Measurements from ENCODE around the gene LETMD1.

The LETMD1 gene

DNA sequence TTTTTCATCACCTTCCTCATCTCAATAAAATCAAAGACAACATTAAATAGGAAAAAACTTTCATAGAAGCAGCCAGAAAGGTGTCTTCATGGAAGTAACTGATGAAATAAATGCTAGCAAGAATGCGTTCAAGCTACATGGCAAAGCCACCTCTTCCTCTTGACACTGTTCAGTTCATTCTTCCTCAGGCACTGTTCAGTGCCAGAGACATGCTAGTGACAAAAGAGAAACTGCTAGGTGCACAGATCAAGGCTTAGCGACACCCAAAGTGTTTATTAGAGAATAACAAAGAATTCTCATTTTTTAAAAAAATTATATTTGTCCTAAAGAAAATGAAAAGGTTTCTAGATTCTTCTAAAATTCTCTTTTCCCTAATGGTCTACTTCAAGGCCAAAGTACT, 29.2 kb upstream of the LETMD1 start:
- Histone ChIP-seq H3K9me3 (ENCODE audit: control insufficient read depth, low read length) (no peaks in the 10 kb centered on the region), H3K4me2 (ENCODE audit: low read length) (no peak overlapping the region), H3K4me3 (ENCODE audit: low read depth, low read length) (no peak overlapping the region), H3K27me3 (ENCODE audit: control insufficient read depth, insufficient read depth, low read length) (no peaks in the 10 kb centered on the region), H3K27ac (no peak overlapping the region), H2AFZ (no peak overlapping the region), H3K36me3 (ENCODE audit: control insufficient read depth, insufficient read depth, low read length) (no peaks in the 10 kb centered on the region), H3K9ac (no peak overlapping the region), H3K4me1 (peaks cover 5% of the 10 kb centered on the region), H3K79me2 (peaks cover 81% of the 10 kb centered on the region)
- TF ChIP-seq, protein P1, sequence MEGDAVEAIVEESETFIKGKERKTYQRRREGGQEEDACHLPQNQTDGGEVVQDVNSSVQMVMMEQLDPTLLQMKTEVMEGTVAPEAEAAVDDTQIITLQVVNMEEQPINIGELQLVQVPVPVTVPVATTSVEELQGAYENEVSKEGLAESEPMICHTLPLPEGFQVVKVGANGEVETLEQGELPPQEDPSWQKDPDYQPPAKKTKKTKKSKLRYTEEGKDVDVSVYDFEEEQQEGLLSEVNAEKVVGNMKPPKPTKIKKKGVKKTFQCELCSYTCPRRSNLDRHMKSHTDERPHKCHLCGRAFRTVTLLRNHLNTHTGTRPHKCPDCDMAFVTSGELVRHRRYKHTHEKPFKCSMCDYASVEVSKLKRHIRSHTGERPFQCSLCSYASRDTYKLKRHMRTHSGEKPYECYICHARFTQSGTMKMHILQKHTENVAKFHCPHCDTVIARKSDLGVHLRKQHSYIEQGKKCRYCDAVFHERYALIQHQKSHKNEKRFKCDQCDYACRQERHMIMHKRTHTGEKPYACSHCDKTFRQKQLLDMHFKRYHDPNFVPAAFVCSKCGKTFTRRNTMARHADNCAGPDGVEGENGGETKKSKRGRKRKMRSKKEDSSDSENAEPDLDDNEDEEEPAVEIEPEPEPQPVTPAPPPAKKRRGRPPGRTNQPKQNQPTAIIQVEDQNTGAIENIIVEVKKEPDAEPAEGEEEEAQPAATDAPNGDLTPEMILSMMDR (IDR thresholded peaks at IDR 0.05) = no peak

DNA sequence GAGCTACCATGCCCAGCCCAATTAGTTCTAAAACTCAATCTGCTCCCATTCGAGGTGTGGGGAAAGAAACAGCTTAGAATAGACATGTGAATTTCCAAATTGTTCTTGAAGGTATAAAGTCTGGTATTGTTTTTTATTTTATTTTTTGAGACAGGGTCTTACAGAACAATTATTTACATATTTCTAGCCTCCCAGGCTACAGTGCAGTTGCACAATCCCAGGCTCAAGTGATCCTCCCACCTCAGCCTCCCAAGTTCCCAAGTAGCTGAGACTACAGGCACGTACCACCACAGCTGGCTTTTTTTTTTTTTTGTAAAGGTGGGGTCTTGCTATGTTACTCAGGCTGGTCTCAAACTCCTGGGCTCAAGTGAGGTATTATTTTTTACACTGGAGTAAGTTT, 28.2 kb upstream of the LETMD1 start:
- no peak overlapping the region for H3K27ac ChIP-seq

DNA sequence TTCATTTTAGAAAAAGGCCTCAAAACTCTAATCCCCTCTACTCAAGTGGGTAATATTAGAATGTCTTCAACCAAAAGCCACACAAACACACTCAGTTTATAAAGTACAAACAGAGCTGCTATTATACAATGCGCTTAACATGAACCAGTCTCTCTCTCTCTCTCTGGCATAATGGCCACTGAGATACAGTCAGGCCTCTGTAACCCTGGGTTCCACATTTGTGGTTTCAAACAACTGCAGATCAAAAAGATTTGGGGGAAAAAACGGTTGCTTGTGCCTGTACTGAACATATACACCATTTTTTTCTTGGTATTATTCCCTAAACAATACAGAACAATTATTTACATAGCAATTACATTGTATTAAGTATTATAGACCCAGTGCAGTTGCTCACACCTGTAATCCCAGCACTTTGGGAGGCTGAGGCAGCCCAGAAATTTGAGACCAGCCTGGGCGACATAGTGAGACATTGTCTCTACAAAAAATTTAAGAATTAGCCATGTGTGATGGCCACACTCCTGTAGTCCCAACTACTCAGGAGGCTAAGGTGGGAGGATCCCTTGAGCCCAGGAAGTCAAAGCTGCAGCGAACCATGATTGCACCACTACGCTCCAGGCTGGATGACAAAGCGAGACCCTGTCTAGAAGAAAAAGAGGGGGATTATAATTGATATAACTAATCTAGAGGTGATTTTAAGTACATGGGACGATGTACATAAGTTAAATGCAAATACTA, 27.5 kb upstream of the LETMD1 start:
- Histone ChIP-seq H3K9ac (no peak overlapping the region), H3K27ac (no peak overlapping the region), H3K79me2 (peaks cover 76% of the 10 kb centered on the region), H3K4me1 (peaks cover 9% of the 10 kb centered on the region), H3K4me3 (ENCODE audit: low read depth, low read length) (no peak overlapping the region), H3K9me3 (ENCODE audit: control insufficient read depth, low read length) (no peaks in the 10 kb centered on the region), H3K27me3 (ENCODE audit: control insufficient read depth, insufficient read depth, low read length) (no peaks in the 10 kb centered on the region), H3K4me2 (ENCODE audit: low read length) (no peak overlapping the region), H3K36me3 (ENCODE audit: control insufficient read depth, insufficient read depth, low read length) (no peaks in the 10 kb centered on the region), H2AFZ (no peak overlapping the region)
- TF ChIP-seq, protein P1 (IDR thresholded peaks at IDR 0.05) = no peak

More for the DNA sequence above, 28.2 kb upstream of the LETMD1 start:
- H3K79me2 ChIP-seq = peaks cover 77% of the 10 kb centered on the region
- H3K27me3 ChIP-seq (ENCODE audit: control insufficient read depth, insufficient read depth, low read length) = no peaks in the 10 kb centered on the region
- no peaks in the 10 kb centered on the region for H3K36me3 ChIP-seq (ENCODE audit: control insufficient read depth, insufficient read depth, low read length)
- H3K4me1 ChIP-seq = peaks cover 9% of the 10 kb centered on the region
- H3K4me2 ChIP-seq (ENCODE audit: low read length) = no peak overlapping the region
- H3K9me3 ChIP-seq (ENCODE audit: control insufficient read depth, low read length) = no peaks in the 10 kb centered on the region
- no peak overlapping the region for H2AFZ ChIP-seq
- H3K9ac ChIP-seq = no peak overlapping the region
- no peak overlapping the region for H3K4me3 ChIP-seq (ENCODE audit: low read depth, low read length)
- TF ChIP-seq, protein P1 (IDR thresholded peaks at IDR 0.05) = no peak

DNA sequence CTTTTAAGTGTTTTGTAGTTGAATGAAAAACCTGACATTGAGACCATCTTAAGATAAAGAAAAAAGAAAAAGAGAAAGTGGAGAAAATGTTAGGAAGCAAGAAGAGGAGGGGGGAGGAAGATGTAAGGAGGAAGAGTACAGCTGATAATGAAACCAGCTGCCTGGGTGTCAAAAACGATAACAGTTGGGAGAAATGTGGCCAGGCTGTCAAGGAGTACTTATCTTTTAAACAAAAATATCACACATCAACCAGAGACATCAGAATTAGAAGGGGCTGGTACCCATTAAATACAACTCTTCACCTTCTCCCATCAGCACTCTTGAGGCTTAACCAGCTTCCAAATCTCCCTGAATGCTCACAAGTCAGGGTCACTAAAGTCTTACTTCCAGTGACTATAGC, 26.4 kb upstream of the LETMD1 start:
- H3K9ac ChIP-seq = no peak overlapping the region
- H3K9me3 ChIP-seq (ENCODE audit: control insufficient read depth, low read length) = no peaks in the 10 kb centered on the region
- H3K4me1 ChIP-seq = peaks cover 9% of the 10 kb centered on the region
- H2AFZ ChIP-seq = no peak overlapping the region
- no peaks in the 10 kb centered on the region for H3K27me3 ChIP-seq (ENCODE audit: control insufficient read depth, insufficient read depth, low read length)
- peaks cover 68% of the 10 kb centered on the region for H3K79me2 ChIP-seq
- TF ChIP-seq, protein P1 (IDR thresholded peaks at IDR 0.05) = no peak
- no peak overlapping the region for H3K4me3 ChIP-seq (ENCODE audit: low read depth, low read length)
- H3K27ac ChIP-seq = no peak overlapping the region
- no peaks in the 10 kb centered on the region for H3K36me3 ChIP-seq (ENCODE audit: control insufficient read depth, insufficient read depth, low read length)
- no peak overlapping the region for H3K4me2 ChIP-seq (ENCODE audit: low read length)

All from parathyroid adenoma (tissue), 2 donors.